Uterus (tissue), 4 donors: ENCODE data around the gene IQCH. TPM values are rescaled to one million over a fixed set of nuclear protein-coding genes. Genes with fewer than 3 reads are reported as not detected.

Experiments
- DNase-seq, 2 donors: peaks; one replicate each; pipeline ENCODE4 v3.0.0-alpha.2; 2019 to 2020
- H3K27ac ChIP-seq, 2 donors: fragments of 200-600 bp; sonication (generic); 1 replicate in 1 of 2; 2 replicates in 1 of 2; pipeline ENCODE4 v1.5.1; 2016 to 2018
- H3K27me3 ChIP-seq, 2 donors: fragments of 200-600 bp; sonication (generic); one replicate each; pipeline ENCODE4 v1.5.1; 2018 to 2019; ENCODE audit warnings: control low read depth in 1 of 2
- H3K36me3 ChIP-seq, 2 donors: fragments of 200-600 bp; sonication (generic); one replicate each; pipeline ENCODE4 v1.5.1; 2019; ENCODE audit warnings: control low read depth in 1 of 2
- H3K4me1 ChIP-seq, 2 donors: fragments of 200-600 bp; sonication (generic); one replicate each; pipeline ENCODE4 v1.5.1; 2018 to 2019; ENCODE audit warnings: control low read depth in 1 of 2
- H3K4me3 ChIP-seq, 2 donors: fragments of 200-600 bp; sonication (generic); 1 replicate in 1 of 2; 2 replicates in 1 of 2; pipeline ENCODE4 v1.5.1; 2018 to 2019; ENCODE audit warnings: mild to moderate bottlenecking in 1 of 2
- H3K9me3 ChIP-seq, 2 donors: fragments of 200-600 bp; sonication (generic); one replicate each; pipeline ENCODE4 v1.5.1; 2019; ENCODE audit warnings: control low read depth in 1 of 2
- CTCF ChIP-seq, 4 experiments: fragments of 200-600 bp in 2 of 4; fragments of 450-650 bp in 2 of 4; sonication (generic) in 2 of 4; IDR thresholded peaks; one replicate each; pipeline ENCODE4 v1.5.1; 2016 to 2019; ENCODE audit warnings: antibody characterized with exemption in 4 of 4, mild to moderate bottlenecking in 2 of 4, moderate library complexity in 1 of 4
- POLR2A ChIP-seq, 2 donors: fragments of 450-650 bp; IDR thresholded peaks; one replicate each; pipeline ENCODE4 v1.6.1; 2016; ENCODE audit warnings: antibody characterized with exemption in 2 of 2, mild to moderate bottlenecking in 1 of 2, moderate library complexity in 1 of 2
- intact Hi-C: fragments of 100-400 bp; cut with DNase I; formaldehyde crosslinking; loops from one replicate; pipeline ENCODE4 v1.15.1; 2023; ENCODE audit warnings: low total_unique reads
- total RNA-seq, 4 donors: library from RNA; depleted of rRNA in 3 of 4; stranded (reverse); fragments of >200 nt in 3 of 4; gene quantifications; one replicate each; pipeline versions ENCODE4 v1.1.0 to v1.2.4, GENCODE V29; 2014 to 2023
- donor health status: DM: yes; HTN: yes; CAD: no.

Gene IQCH
- total RNA-seq, 4 donors from 2014 or later = 0.26 to 3.0 (median 1.7) TPM

- no peak for TF ChIP-seq POLR2A (IDR thresholded peaks at IDR 0.05)
- no peak for TF ChIP-seq CTCF (IDR thresholded peaks at IDR 0.05)
- intact Hi-C loops = no loop called here
- DNase-seq = no peak
- no peak overlapping the region for H3K4me3 ChIP-seq
- H3K4me1 ChIP-seq = no peaks in the 10 kb centered on the region
- H3K27ac ChIP-seq = no peak overlapping the region
- H3K9me3 ChIP-seq = no peaks in the 10 kb centered on the region
- no peaks in the 10 kb centered on the region for H3K36me3 ChIP-seq
- no peaks in the 10 kb centered on the region for H3K27me3 ChIP-seq
Measured at GRCh38 chr15:67480741-67481140, 226.2 kb downstream of the IQCH start.

GRCh38 chr15:67481680-67482079, 227.1 kb downstream of the IQCH start:
- TF ChIP-seq CTCF (IDR thresholded peaks at IDR 0.05) = no peak
- no peak for TF ChIP-seq POLR2A (IDR thresholded peaks at IDR 0.05)
- Histone ChIP-seq H3K27ac (no peak overlapping the region), H3K9me3 (no peaks in the 10 kb centered on the region), H3K4me3 (no peak overlapping the region), H3K4me1 (no peaks in the 10 kb centered on the region), H3K36me3 (no peaks in the 10 kb centered on the region), H3K27me3 (no peaks in the 10 kb centered on the region)
- intact Hi-C loops = no loop called here
- DNase-seq = no peak

- TF ChIP-seq CTCF (IDR thresholded peaks at IDR 0.05) (no peak), POLR2A (IDR thresholded peaks at IDR 0.05) (no peak)
- H3K9me3 ChIP-seq = no peaks in the 10 kb centered on the region
- H3K27ac ChIP-seq = no peak overlapping the region
- no peaks in the 10 kb centered on the region for H3K4me1 ChIP-seq
- no peak for DNase-seq
- no peaks in the 10 kb centered on the region for H3K27me3 ChIP-seq
- no peaks in the 10 kb centered on the region for H3K36me3 ChIP-seq
- H3K4me3 ChIP-seq = no peak overlapping the region
- intact Hi-C loops = no loop called here
Measured at GRCh38 chr15:67495585-67495984, 241.0 kb downstream of the IQCH start.

GRCh38 chr15:67501177-67501835, 246.7 kb downstream of the IQCH start:
- DNase-seq = no peak
- H3K27ac ChIP-seq = peak overlapping the region in 1 of 2 donors; percentile 2
- no peaks in the 10 kb centered on the region for H3K4me1 ChIP-seq
- TF ChIP-seq POLR2A (IDR thresholded peaks at IDR 0.05) = no peak
- peak; percentile 11 to 36 (median 28) for TF ChIP-seq CTCF (IDR thresholded peaks at IDR 0.05)
- intact Hi-C loops = no loop called here
- H3K9me3 ChIP-seq = no peaks in the 10 kb centered on the region
- no peak overlapping the region for H3K4me3 ChIP-seq
- H3K36me3 ChIP-seq = no peaks in the 10 kb centered on the region
- no peaks in the 10 kb centered on the region for H3K27me3 ChIP-seq

GRCh38 chr15:67501836-67502461, 247.4 kb downstream of the IQCH start:
- Histone ChIP-seq H3K36me3 (no peaks in the 10 kb centered on the region), H3K4me3 (no peak overlapping the region), H3K27me3 (no peaks in the 10 kb centered on the region), H3K27ac (peak overlapping the region in 1 of 2 donors; percentile 2), H3K9me3 (no peaks in the 10 kb centered on the region), H3K4me1 (no peaks in the 10 kb centered on the region)
- intact Hi-C loops = no loop called here
- no peak for DNase-seq
- TF ChIP-seq POLR2A (IDR thresholded peaks at IDR 0.05) = no peak
- no peak for TF ChIP-seq CTCF (IDR thresholded peaks at IDR 0.05)
